Superior temporal gyrus (tissue), 1 donor: ENCODE measurements around the gene MYRIP.
A peak's percentile ranks its signal among the peaks of the same experiment; 100 is the strongest.
"Not testable (repeated sequence)": the region's sequence is repeated elsewhere in the genome, so short reads cannot be mapped to it uniquely, and the experiment has no call there.

Source experiments
- DNase-seq: peaks from one replicate; pipeline ENCODE4 v3.0.0-alpha.2; 2016; ENCODE audit errors: extremely low spot score

The MYRIP gene

GRCh38 chr3:39809181-39809994 is at the start of gene MYRIP:
Gene MYRIP, plus strand, starts transcription at chr3:39809609. Its CDS starts 91,208 bp downstream, at chr3:39900817.
- peak; percentile 54 for DNase-seq

DNA sequence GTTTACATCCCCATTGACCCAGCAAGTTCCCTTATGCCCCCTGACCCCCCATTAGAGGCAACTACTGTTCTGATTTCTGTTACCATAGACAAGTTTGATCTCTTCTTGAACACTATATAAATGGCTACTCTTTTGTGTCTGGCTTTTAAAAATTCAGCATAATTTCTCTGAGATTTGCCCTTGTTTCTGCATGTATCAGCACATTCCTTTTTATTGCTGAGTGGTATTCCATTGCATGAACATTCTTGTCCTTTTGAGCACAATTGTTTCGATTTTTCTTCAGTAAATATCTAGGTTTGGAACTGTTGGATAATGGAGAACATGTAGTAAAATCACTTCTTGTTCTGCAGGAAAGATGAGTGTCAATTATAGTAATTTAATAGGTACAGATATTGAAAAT is 49.1 kb upstream of the MYRIP start:
- DNase-seq: no peak

GRCh38 chr3:39762537-39763070 is 46.8 kb upstream of the MYRIP start:
- DNase-seq: no peak

DNA sequence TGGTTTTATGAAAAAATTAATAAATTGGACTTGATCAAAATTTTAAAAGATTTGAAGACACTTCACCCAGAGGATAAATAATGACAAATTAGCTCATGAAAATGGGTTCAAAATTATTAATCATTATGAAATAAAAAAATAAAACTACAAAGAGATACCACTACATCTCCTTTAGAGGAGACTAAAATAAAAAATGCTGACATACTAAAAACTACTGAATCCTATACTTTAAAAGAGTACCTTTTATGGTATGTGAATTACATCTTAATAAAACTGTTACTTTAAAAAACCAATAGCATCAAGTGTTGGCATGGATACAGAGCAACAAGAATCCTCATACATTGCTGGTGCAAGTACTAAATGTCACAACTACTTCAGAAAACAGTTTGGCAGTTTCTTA is 46.0 kb upstream of the MYRIP start:
- no peak for DNase-seq

- no peak for DNase-seq
Observed at GRCh38 chr3:39765575-39765974, 43.8 kb upstream of the MYRIP start.

DNA sequence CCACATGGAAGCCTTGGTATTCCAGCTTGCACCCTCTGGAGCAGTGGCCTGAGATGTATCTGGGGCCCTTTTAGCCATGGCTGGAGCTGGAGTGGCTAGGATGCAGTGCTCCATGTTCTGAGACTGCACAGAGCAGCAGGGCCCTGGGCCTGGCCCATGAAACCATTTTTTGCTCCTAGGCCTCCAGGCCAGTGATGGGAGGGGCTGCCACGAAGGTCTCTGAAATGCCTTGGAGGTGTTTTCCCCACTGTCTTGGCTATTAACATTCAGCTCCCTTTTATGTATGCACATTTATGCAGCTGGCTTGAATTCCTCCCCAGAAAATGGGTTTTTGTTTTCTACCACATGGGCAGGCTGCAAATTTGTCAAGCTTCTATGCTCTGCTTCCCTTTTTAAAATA is 43.0 kb upstream of the MYRIP start:
- DNase-seq: no peak

DNA sequence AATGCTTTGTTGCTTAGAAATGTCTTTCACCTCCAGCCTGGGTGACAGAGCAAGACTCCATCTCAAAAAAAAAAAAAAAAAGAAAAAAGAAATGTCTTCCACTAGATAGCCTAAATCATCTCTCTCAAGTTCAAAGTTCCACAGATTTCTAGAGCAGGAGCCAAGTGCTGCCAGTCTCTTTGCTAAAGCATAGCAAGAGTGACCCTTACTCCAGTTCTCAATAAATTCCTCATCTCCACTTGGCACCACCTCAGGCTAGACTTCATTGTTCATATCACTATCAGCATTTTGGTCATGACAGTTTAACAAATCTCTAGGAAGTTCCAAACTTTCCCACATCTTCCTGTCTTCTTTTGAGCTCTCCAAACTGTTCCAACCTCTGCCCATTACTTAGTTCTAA is 42.5 kb upstream of the MYRIP start:
- DNase-seq: not testable (repeated sequence)

DNA sequence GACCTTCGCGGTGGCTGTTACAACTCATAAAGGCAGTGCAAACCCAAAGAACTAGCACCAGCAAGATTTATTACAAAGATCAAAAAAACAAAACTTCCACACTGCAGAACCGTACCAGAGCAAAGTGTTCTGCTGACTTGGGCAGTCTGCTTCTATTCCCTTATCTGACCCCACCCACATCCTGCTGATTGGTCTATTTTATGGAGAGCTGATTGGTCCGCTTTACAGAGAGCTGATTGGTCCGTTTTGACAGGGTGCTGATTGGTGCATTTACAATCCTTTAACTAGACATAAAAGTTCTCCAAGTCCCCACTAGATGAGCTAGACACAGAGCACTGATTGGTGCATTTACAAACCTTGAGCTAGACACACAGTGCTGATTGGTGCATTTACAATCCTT is 31.2 kb upstream of the MYRIP start:
- DNase-seq: not testable (repeated sequence)

- no peak for DNase-seq
Observed at GRCh38 chr3:39779511-39780230, 29.7 kb upstream of the MYRIP start.

DNA sequence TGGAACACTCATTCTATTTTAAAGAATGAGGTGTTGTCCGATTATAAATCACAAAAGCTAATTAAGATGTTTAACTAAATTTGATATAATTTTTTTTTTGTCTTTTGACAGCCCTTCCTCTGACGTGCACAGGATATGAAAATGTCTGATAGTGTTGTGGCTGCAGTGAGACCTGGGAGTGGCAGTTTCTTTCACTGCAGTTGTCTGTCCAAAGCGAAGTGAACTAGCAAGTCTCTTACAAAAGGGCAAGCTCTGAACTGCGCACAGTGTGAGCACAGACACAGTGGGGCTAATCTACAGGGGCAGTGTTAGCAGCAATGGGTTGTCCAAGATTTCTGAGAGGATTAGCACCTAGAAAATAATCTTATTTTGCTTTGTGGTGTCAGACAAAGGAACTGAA is 29.1 kb upstream of the MYRIP start:
- no peak for DNase-seq

- no peak for DNase-seq
Observed at GRCh38 chr3:39781025-39781424, 28.4 kb upstream of the MYRIP start.

GRCh38 chr3:39781632-39782031 is 27.8 kb upstream of the MYRIP start:
- no peak for DNase-seq

- no peak for DNase-seq
Observed at GRCh38 chr3:39783680-39784079, 25.7 kb upstream of the MYRIP start.

DNA sequence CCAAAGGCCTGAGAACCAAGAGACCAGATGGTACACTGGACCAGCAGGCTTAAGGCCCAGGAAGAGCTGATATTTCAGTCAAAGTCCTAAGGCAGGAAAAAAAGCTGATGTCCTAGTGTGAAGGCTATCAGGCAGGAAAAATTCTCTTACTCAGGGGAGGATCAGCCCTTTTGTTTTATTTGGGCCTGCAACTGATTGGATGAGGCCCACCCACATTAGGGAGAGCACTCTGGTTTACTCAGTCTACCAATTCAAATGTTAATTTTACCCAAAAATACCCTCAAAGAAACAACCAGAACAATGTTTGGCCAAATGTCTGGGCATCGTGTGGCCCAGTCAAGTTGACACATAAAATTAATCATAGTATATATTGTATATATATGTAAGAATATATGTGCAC is 24.5 kb upstream of the MYRIP start:
- no peak for DNase-seq

DNA sequence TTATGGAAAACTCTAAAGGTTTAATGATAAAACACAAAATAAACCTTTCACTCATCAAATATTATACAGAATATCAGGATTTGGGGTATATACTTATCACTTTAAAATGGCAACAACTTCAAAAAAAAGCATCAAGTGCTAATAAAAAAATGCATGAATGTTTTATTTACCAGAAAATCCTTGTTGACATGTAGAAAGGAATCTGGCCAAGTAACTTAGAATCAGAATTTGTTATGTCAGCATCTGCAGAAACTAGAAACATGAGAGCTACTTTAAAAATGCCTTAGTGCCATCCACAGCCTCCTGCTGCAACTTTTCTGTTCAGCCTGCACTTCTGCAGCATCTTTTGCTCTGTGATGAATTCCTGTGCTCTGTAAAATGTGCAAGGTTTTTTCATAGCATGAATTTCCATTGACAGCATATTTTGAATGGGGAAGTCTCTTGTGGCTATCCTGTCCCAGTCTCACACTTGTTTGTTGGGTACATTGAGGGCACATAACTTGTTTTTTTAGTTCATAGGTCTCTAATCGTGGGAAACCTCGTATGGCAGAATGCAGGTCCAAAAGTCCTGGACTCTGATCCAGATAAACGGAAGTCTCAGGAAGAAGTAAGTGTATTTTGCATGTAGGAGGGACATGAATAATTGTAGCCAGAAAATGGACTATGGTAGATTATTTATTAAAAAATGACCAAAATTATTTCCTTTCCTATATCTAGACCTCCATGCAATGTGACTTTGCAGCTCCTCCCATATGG is 21.1 kb upstream of the MYRIP start:
- no peak for DNase-seq

- DNase-seq: no peak
Observed at GRCh38 chr3:39791603-39792002, 17.8 kb upstream of the MYRIP start.

DNA sequence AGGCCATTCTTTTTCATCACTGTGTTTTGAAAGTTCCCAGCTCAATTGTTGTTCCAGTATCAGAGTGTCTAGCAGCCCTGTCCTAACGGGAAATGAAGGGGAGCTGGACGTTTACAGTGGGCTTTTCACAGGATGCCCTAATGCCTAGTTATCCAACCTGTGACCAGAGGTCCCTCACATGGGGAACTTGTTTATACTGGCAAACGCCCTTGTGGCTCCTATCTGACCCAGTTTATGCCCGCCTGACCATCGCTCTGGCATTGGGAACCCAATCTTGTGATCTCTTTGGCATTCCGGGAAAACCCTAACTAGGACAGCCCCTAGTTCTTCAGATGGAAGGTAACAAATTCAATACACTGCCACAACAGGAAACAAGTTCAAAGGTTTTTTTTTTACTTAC is 14.5 kb upstream of the MYRIP start:
- DNase-seq: no peak

DNA sequence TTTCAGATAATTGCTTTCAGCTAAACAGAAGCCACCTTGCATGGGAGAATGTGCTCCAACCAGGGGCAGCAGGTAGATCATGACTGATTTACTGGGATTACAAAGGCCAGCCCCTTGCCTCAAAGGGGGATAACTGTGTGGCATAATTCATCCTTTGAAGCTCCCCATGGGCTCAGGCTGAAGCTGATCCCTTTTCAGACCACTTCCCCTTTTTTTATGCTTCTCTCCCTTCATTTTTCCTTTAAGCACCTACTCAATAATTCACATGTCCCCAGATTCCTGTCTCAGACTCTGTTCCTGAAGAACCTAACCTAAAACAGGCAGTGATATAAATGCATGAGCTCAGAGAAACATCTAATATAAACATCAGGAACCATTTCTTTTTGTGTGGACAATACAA is 8.2 kb upstream of the MYRIP start:
- DNase-seq: no peak

GRCh38 chr3:39802486-39802885 is 6.9 kb upstream of the MYRIP start:
- DNase-seq: not testable (repeated sequence)

- DNase-seq: no peak
Observed at GRCh38 chr3:39803956-39804355, 5.5 kb upstream of the MYRIP start.

DNA sequence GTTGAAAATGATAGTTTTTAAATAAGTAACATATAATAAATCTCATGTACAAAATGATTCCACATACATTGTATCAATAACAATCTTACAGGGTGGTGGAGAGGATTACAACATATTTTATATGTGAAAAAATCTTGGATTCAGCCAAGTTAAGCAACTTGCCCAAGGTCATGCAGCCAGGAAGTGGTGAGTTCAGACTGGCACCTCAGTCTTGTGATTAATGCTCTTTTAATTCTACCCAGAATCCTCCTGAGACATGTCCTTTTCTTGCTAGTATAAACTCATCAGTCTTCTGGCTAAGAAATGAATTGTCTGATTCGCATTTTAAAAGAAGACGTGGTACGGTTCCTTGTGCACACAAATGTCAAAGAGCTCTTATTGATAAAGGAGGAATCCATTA is 4.5 kb upstream of the MYRIP start:
- no peak for DNase-seq

- no peak for DNase-seq
Observed at GRCh38 chr3:39805650-39806049, 3.8 kb upstream of the MYRIP start.
